ENCODE results near the gene FKBP1B. TPM values are rescaled to one million over a fixed set of nuclear protein-coding genes. Genes with fewer than 3 reads are reported as not detected.

Gene FKBP1B
- total and polyA plus RNA-seq, 7 donors: 0.46 to 2.7 (median 1.3) TPM

DNA sequence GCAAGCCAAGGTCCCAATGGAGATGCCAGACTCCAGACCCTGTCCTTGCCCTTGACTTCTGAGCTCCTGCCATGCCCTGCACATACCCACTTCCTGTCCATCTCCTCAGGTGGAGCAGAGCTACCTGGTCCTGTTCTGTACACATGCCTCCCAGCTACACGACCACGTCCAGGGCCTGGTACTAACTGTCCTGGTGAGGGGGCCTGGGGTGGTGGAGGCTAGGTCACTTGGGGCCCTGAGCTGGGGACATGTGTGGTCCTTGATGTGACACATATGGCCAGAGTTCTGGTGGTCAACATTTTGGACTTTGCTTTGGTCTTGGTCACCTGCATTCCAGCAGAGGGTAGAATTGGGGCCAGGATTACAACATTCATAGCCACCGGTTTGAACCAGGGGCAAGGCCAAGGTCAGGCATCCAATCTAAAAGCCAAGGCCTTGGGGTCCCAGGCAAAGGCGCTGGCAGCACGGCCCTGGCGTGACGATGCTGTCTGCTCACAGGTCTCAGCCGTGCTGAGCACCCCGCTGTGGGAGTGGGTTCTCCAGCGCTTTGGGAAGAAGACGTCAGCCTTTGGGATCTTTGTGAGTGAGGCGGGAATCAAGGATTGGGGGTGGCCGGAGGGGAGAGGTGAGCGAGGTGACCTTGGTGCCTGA lies 27.1 kb upstream of the FKBP1B start:
- no peak overlapping the region for H3K27ac ChIP-seq
- DNase-seq (no peak), ATAC-seq (no peak)
- TF ChIP-seq, protein P1, sequence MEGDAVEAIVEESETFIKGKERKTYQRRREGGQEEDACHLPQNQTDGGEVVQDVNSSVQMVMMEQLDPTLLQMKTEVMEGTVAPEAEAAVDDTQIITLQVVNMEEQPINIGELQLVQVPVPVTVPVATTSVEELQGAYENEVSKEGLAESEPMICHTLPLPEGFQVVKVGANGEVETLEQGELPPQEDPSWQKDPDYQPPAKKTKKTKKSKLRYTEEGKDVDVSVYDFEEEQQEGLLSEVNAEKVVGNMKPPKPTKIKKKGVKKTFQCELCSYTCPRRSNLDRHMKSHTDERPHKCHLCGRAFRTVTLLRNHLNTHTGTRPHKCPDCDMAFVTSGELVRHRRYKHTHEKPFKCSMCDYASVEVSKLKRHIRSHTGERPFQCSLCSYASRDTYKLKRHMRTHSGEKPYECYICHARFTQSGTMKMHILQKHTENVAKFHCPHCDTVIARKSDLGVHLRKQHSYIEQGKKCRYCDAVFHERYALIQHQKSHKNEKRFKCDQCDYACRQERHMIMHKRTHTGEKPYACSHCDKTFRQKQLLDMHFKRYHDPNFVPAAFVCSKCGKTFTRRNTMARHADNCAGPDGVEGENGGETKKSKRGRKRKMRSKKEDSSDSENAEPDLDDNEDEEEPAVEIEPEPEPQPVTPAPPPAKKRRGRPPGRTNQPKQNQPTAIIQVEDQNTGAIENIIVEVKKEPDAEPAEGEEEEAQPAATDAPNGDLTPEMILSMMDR (IDR thresholded peaks at IDR 0.05): no peak
- intact Hi-C loops (cut with DNase I): no loop called here
- WGBS, 3 donors: 85 to 93% (median 92%) methylated on average over 14 of the region's 14 CpGs
- H3K4me1 ChIP-seq: no peaks in the 10 kb centered on the region
- H3K4me3 ChIP-seq: no peak overlapping the region
- no peaks in the 10 kb centered on the region for H3K27me3 ChIP-seq (ENCODE audit: insufficient read depth in 3 of 3, low read length in 2 of 3)
- H3K36me3 ChIP-seq (ENCODE audit: insufficient read depth in 1 of 2, low read depth in 1 of 2): peaks cover 0 to 33% of the 10 kb centered on the region in 2 donors
- H3K9me3 ChIP-seq: no peaks in the 10 kb centered on the region

DNA sequence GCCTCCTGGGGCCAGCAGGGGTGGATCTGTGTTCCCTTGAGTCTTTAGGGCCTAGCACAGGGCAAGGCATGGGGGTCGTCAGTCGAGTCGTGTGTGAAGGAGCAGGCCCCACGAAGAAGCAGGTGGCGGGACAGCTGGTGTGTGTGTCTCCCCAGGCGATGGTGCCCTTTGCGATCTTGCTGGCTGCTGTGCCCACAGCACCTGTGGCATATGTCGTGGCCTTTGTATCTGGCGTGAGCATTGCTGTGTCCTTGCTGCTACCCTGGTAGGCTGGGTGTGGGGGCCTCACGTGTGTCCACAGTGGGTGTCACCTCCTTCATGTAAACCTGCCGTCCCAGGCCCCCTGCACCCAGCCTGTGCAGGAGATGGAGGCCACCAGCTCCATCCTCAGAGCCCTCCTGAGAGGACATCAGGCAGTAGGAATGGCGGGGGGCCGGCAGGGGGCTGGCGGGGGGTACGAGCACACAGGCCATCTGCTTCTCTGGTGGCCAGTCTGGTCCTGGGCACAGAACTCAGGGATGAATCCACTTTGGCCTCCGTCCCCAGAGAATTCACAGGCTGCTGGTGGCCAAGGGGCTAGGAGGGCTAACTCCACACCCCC lies 26.5 kb upstream of the FKBP1B start:
- TF ChIP-seq, protein P1 (IDR thresholded peaks at IDR 0.05): no peak
- intact Hi-C loops (cut with DNase I): no loop called here
- ATAC-seq: no peak
- 68 to 78% (median 78%) methylated on average over 16 of the region's 16 CpGs for WGBS, 3 donors
- Histone ChIP-seq H3K9me3 (no peaks in the 10 kb centered on the region), H3K27ac (no peak overlapping the region), H3K4me1 (no peaks in the 10 kb centered on the region), H3K27me3 (ENCODE audit: insufficient read depth in 3 of 3, low read length in 2 of 3) (no peaks in the 10 kb centered on the region), H3K36me3 (ENCODE audit: insufficient read depth in 1 of 2, low read depth in 1 of 2) (peaks cover 0 to 38% of the 10 kb centered on the region in 2 donors), H3K4me3 (no peak overlapping the region)
- DNase-seq: no peak

DNA sequence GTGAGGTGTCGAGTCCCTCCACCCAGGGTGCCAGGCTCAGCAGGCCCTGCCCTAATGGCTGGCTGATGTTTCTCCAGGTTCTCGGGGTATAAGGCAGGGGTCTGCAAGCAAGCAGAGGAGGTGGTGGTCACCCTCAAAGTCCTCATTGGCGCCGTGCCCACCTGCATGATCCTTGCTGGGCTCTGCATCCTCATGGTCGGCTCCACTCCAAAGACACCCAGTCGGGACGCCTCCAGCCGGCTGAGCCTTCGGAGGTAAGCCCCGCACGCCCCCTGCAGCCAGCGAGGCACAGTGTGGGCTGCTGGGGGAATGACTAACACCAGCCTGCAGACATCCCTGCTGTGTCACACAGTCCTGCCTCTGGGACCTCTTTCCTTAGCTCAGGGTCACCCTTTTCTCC lies 25.5 kb upstream of the FKBP1B start:
- Histone ChIP-seq H3K27ac (no peak overlapping the region), H3K27me3 (ENCODE audit: insufficient read depth in 3 of 3, low read length in 2 of 3) (no peaks in the 10 kb centered on the region), H3K36me3 (ENCODE audit: insufficient read depth in 1 of 2, low read depth in 1 of 2) (peaks cover 0 to 47% of the 10 kb centered on the region in 2 donors), H3K9me3 (no peaks in the 10 kb centered on the region), H3K4me1 (no peaks in the 10 kb centered on the region), H3K4me3 (no peak overlapping the region)
- DNase-seq: peak in 1 of 2 donors; percentile 60
- TF ChIP-seq, protein P1 (IDR thresholded peaks at IDR 0.05): no peak
- peak; percentile 32 to 57 (median 44) for ATAC-seq
- intact Hi-C loops (cut with DNase I): no loop called here
- WGBS, 3 donors: 59 to 73% (median 71%) methylated on average over 10 to 12 of the region's 12 CpGs

- WGBS, 3 donors: 92 to 96% (median 93%) methylated on average over 16 to 17 of the region's 17 CpGs
- Histone ChIP-seq H3K27me3 (ENCODE audit: insufficient read depth in 3 of 3, low read length in 2 of 3) (no peaks in the 10 kb centered on the region), H3K36me3 (ENCODE audit: insufficient read depth in 1 of 2, low read depth in 1 of 2) (peaks cover 0 to 58% of the 10 kb centered on the region in 2 donors), H3K4me1 (no peaks in the 10 kb centered on the region), H3K4me3 (no peak overlapping the region), H3K27ac (no peak overlapping the region), H3K9me3 (no peaks in the 10 kb centered on the region)
- TF ChIP-seq, protein P1 (IDR thresholded peaks at IDR 0.05): no peak
- DNase-seq (no peak), ATAC-seq (no peak)
- intact Hi-C loops (cut with DNase I): no loop called here
These were observed 24.4 kb upstream of the FKBP1B start for GRCh38 chr2:24024996-24025663.
